Measurements from ENCODE around the gene LRP3. TPM values are rescaled to one million over a fixed set of nuclear protein-coding genes. Genes with fewer than 3 reads are reported as not detected.

LRP3 gene
- polyA plus RNA-seq, 1 donor from 2014 or later: 60.1 TPM

DNA sequence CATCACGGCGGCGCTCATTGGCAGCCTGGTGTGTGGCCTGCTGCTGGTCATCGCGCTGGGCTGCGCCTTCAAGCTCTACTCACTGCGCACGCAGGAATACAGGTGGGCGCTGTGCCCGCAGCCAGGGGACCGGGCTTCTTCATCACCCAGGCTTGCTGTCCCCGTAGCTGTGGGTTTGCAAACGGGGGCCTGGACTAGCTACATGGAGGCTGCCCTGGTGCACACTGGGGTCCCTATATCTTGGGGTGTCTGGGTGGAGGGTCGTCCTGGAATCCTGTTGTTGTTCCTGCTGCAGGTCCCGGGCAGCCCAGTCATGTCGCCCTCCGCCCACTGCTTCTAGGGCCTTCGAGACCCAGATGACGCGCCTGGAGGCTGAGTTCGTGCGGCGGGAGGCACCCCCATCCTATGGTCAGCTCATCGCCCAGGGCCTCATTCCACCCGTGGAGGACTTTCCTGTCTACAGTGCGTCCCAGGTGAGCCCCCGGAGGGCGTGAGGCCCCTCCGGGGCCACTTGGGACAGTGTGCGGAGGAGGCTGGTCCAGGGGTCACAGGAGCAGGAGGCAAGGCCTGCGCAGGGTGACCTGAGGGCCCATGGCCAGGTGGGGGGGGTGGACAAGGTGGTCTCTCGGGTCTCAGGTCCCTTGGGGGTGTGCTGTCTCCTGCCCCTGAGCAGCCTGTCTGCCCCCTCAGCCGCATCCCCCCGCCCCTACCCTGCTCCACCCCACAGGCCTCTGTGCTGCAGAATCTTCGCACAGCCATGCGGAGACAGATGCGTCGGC lies 12.3 kb downstream of the LRP3 start:
- Histone ChIP-seq H3K9me2 (ENCODE audit: insufficient read depth, low read length) (no peaks in the 10 kb centered on the region), H3K27me3 (ENCODE audit: insufficient read depth, low read depth, low read length) (no peaks in the 10 kb centered on the region), H4K20me1 (ENCODE audit: insufficient read depth) (no peaks in the 10 kb centered on the region), H3K9me3 (ENCODE audit: low read length) (no peaks in the 10 kb centered on the region), H3K4me2 (ENCODE audit: low read length) (no peak overlapping the region), H2AFZ (ENCODE audit: low read depth, low read length) (no peak overlapping the region), H3K27ac (ENCODE audit: low read length) (no peak overlapping the region), H3K36me3 (ENCODE audit: insufficient read depth, low read length) (peaks cover 6% of the 10 kb centered on the region), H3F3A (ENCODE audit: insufficient read depth, low read length, poor library complexity, severe bottlenecking) (no peaks in the 10 kb centered on the region), H3K4me3 (ENCODE audit: low read length) (no peak overlapping the region), H3K9ac (ENCODE audit: low read length) (no peak overlapping the region), H3K79me2 (replicated peaks; ENCODE audit: insufficient read depth, low read length) (no peaks in the 10 kb centered on the region)
- TF ChIP-seq POLR2AphosphoS5 (IDR thresholded peaks at IDR 0.05): no peak
- TF ChIP-seq, protein P1, sequence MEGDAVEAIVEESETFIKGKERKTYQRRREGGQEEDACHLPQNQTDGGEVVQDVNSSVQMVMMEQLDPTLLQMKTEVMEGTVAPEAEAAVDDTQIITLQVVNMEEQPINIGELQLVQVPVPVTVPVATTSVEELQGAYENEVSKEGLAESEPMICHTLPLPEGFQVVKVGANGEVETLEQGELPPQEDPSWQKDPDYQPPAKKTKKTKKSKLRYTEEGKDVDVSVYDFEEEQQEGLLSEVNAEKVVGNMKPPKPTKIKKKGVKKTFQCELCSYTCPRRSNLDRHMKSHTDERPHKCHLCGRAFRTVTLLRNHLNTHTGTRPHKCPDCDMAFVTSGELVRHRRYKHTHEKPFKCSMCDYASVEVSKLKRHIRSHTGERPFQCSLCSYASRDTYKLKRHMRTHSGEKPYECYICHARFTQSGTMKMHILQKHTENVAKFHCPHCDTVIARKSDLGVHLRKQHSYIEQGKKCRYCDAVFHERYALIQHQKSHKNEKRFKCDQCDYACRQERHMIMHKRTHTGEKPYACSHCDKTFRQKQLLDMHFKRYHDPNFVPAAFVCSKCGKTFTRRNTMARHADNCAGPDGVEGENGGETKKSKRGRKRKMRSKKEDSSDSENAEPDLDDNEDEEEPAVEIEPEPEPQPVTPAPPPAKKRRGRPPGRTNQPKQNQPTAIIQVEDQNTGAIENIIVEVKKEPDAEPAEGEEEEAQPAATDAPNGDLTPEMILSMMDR (IDR thresholded peaks at IDR 0.05; ENCODE audit: poor library complexity, severe bottlenecking): no peak
- no peak for TF ChIP-seq EZH2 (IDR thresholded peaks at IDR 0.05; ENCODE audit: borderline replicate concordance, insufficient read depth, low read length, poor library complexity, severe bottlenecking)
- no peak for TF ChIP-seq TAF1 (IDR thresholded peaks at IDR 0.05; ENCODE audit: low read depth)
- TF ChIP-seq, protein P2, sequence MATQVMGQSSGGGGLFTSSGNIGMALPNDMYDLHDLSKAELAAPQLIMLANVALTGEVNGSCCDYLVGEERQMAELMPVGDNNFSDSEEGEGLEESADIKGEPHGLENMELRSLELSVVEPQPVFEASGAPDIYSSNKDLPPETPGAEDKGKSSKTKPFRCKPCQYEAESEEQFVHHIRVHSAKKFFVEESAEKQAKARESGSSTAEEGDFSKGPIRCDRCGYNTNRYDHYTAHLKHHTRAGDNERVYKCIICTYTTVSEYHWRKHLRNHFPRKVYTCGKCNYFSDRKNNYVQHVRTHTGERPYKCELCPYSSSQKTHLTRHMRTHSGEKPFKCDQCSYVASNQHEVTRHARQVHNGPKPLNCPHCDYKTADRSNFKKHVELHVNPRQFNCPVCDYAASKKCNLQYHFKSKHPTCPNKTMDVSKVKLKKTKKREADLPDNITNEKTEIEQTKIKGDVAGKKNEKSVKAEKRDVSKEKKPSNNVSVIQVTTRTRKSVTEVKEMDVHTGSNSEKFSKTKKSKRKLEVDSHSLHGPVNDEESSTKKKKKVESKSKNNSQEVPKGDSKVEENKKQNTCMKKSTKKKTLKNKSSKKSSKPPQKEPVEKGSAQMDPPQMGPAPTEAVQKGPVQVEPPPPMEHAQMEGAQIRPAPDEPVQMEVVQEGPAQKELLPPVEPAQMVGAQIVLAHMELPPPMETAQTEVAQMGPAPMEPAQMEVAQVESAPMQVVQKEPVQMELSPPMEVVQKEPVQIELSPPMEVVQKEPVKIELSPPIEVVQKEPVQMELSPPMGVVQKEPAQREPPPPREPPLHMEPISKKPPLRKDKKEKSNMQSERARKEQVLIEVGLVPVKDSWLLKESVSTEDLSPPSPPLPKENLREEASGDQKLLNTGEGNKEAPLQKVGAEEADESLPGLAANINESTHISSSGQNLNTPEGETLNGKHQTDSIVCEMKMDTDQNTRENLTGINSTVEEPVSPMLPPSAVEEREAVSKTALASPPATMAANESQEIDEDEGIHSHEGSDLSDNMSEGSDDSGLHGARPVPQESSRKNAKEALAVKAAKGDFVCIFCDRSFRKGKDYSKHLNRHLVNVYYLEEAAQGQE (IDR thresholded peaks at IDR 0.05; ENCODE audit: borderline replicate concordance): no peak
- TF ChIP-seq EP300 (conservative IDR thresholded peaks at IDR 0.05; ENCODE audit: poor library complexity, severe bottlenecking): no peak
- TF ChIP-seq MXI1 (conservative IDR thresholded peaks at IDR 0.05; ENCODE audit: poor library complexity, severe bottlenecking): no peak
- no peak for TF ChIP-seq SMC3 (conservative IDR thresholded peaks at IDR 0.05; ENCODE audit: poor library complexity)
- no peak for TF ChIP-seq RAD21 (conservative IDR thresholded peaks at IDR 0.05)

DNA sequence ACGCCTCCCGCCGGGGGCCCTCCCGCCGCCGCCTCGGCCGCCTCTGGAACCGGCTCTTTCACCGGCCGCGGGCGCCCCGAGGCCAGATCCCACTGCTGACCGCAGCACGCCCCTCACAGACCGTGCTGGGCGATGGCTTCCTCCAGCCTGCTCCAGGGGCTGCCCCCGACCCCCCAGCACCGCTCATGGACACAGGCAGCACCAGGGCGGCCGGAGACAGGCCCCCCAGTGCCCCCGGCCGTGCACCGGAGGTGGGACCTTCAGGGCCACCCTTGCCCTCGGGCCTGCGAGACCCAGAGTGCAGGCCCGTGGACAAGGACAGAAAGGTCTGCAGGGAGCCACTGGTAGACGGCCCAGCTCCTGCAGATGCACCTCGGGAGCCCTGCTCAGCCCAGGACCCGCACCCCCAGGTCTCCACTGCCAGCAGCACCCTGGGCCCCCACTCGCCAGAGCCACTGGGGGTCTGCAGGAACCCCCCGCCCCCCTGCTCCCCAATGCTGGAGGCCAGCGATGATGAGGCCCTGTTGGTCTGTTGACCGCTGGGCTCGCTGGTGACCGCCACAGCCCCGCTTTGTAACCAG lies 13.0 kb downstream of the LRP3 start:
- no peak for TF ChIP-seq RAD21 (conservative IDR thresholded peaks at IDR 0.05)
- TF ChIP-seq TAF1 (IDR thresholded peaks at IDR 0.05; ENCODE audit: low read depth): no peak
- TF ChIP-seq MXI1 (conservative IDR thresholded peaks at IDR 0.05; ENCODE audit: poor library complexity, severe bottlenecking): no peak
- TF ChIP-seq EP300 (conservative IDR thresholded peaks at IDR 0.05; ENCODE audit: poor library complexity, severe bottlenecking): no peak
- TF ChIP-seq, protein P1 (IDR thresholded peaks at IDR 0.05; ENCODE audit: poor library complexity, severe bottlenecking): no peak
- TF ChIP-seq SMC3 (conservative IDR thresholded peaks at IDR 0.05; ENCODE audit: poor library complexity): no peak
- TF ChIP-seq EZH2 (IDR thresholded peaks at IDR 0.05; ENCODE audit: borderline replicate concordance, insufficient read depth, low read length, poor library complexity, severe bottlenecking): no peak
- TF ChIP-seq POLR2AphosphoS5 (IDR thresholded peaks at IDR 0.05): no peak
- TF ChIP-seq, protein P2 (IDR thresholded peaks at IDR 0.05; ENCODE audit: borderline replicate concordance): no peak
- no peak overlapping the region for H2AFZ ChIP-seq (ENCODE audit: low read depth, low read length)
- H3K4me2 ChIP-seq (ENCODE audit: low read length): no peak overlapping the region
- peaks cover 3% of the 10 kb centered on the region for H3K36me3 ChIP-seq (ENCODE audit: insufficient read depth, low read length)
- H3K9ac ChIP-seq (ENCODE audit: low read length): no peak overlapping the region
- H3K4me3 ChIP-seq (ENCODE audit: low read length): no peak overlapping the region
- H4K20me1 ChIP-seq (ENCODE audit: insufficient read depth): no peaks in the 10 kb centered on the region
- H3K9me3 ChIP-seq (ENCODE audit: low read length): no peaks in the 10 kb centered on the region
- H3K27me3 ChIP-seq (ENCODE audit: insufficient read depth, low read depth, low read length): no peaks in the 10 kb centered on the region
- no peaks in the 10 kb centered on the region for H3F3A ChIP-seq (ENCODE audit: insufficient read depth, low read length, poor library complexity, severe bottlenecking)
- H3K79me2 ChIP-seq (replicated peaks; ENCODE audit: insufficient read depth, low read length): no peaks in the 10 kb centered on the region
- no peak overlapping the region for H3K27ac ChIP-seq (ENCODE audit: low read length)
- no peaks in the 10 kb centered on the region for H3K9me2 ChIP-seq (ENCODE audit: insufficient read depth, low read length)

Data from neural cell (in vitro differentiated cells).